ENCODE data around the gene RABL6.

Gene RABL6

GRCh38 chr9:136886610-136887597, 79.2 kb downstream of the RABL6 start:
- DNase-seq = no peak

- no peak for DNase-seq
Measured at GRCh38 chr9:136888454-136888853, 80.7 kb downstream of the RABL6 start.

GRCh38 chr9:136889858-136890257, 82.1 kb downstream of the RABL6 start:
- no peak for DNase-seq

GRCh38 chr9:136890661-136891060, 82.9 kb downstream of the RABL6 start:
- no peak for DNase-seq

All from amniotic stem cell (primary cell).